H1 (cell line): ENCODE data around the gene WASF1. TPM values are rescaled to one million over a fixed set of nuclear protein-coding genes. Genes with fewer than 3 reads are reported as not detected.

Source experiments
- CTCF ChIA-PET: fragments of 300-600 bp; sonication (Branson Sonifier 250); formaldehyde crosslinking; loops from one replicate; lab custom pipeline; 2021; ENCODE audit not compliant: partially characterized antibody; lab: Charles Lee
- POLR2A ChIA-PET: fragments of 300-600 bp; sonication (Branson Sonifier 250); formaldehyde crosslinking; loops from one replicate; lab custom pipeline; 2021; ENCODE audit warnings: inconsistent platforms; ENCODE audit not compliant: partially characterized antibody; lab: Charles Lee
- DNase-seq, 2 experiments: peaks; one replicate each; pipeline versions ENCODE4 v3.0.0 to v3.0.0-alpha.2; 2010 to 2022; ENCODE audit warnings: low spot score in 2 of 2, low read depth in 1 of 2, mixed read lengths in 1 of 2
- FAIRE-seq: peaks from 2 replicates; lab custom pipeline; 2011; peaks lifted over from hg19 to GRCh38; lab: Jason Lieb, UNC
- H2AFZ ChIP-seq: 2 replicates; pipeline ENCODE4 v1.8.1; 2012; ENCODE audit warnings: low read length, inconsistent platforms
- H2AK5ac ChIP-seq: 2 replicates; pipeline ENCODE4 v1.6.1; 2013; ENCODE audit warnings: low read depth, low read length
- H2BK120ac ChIP-seq: replicated peaks from 2 replicates; pipeline ENCODE3; 2013; ENCODE audit warnings: low read depth, low read length, inconsistent platforms
- H2BK12ac ChIP-seq: 2 replicates; pipeline ENCODE4 v1.6.1; 2013; ENCODE audit warnings: low read depth, low read length
- H2BK15ac ChIP-seq: 2 replicates; pipeline ENCODE4 v1.6.1; 2013; ENCODE audit warnings: low read length
- H2BK20ac ChIP-seq: 2 replicates; pipeline ENCODE4 v1.6.1; 2013; ENCODE audit warnings: low read length
- H2BK5ac ChIP-seq: 2 replicates; pipeline ENCODE4 v1.6.1; 2013; ENCODE audit warnings: low read depth, low read length
- H3K14ac ChIP-seq: 2 replicates; pipeline ENCODE4 v1.6.1; 2013; ENCODE audit warnings: inconsistent platforms; ENCODE audit not compliant: insufficient read length
- H3K18ac ChIP-seq: 2 replicates; pipeline ENCODE4 v1.6.1; 2013; ENCODE audit warnings: low read length; ENCODE audit errors: extremely low read depth
- H3K23ac ChIP-seq: 2 replicates; pipeline ENCODE4 v1.6.1; 2013; ENCODE audit warnings: inconsistent platforms; ENCODE audit not compliant: insufficient read length
- H3K23me2 ChIP-seq: 2 replicates; pipeline ENCODE4 v1.6.1; 2013; ENCODE audit warnings: low read depth, low read length
- H3K27ac ChIP-seq: 2 replicates; pipeline ENCODE4 v1.6.1; 2011; ENCODE audit warnings: low read depth, low read length, inconsistent platforms
- H3K27me3 ChIP-seq, 4 experiments: replicated peaks in 1 of 4; 1 replicate in 1 of 4; 2 replicates in 3 of 4; pipeline versions ENCODE4 v1.6.1 to v1.8.1; 2011 to 2013; ENCODE audit warnings: low read length in 3 of 4, mild to moderate bottlenecking in 3 of 4, inconsistent platforms in 2 of 4, mixed read lengths in 2 of 4, moderate library complexity in 1 of 4; ENCODE audit not compliant: control insufficient read depth in 3 of 4, insufficient read depth in 3 of 4; ENCODE audit errors: extremely low read depth in 1 of 4
- H3K36me3 ChIP-seq, 4 experiments: 2 replicates each; pipeline versions ENCODE4 v1.6.1 to v1.8.1; 2011 to 2013; ENCODE audit warnings: mild to moderate bottlenecking in 4 of 4, low read length in 3 of 4, moderate library complexity in 2 of 4, control low read depth in 1 of 4, inconsistent platforms in 1 of 4; ENCODE audit not compliant: insufficient read depth in 4 of 4, control insufficient read depth in 2 of 4
- H3K4ac ChIP-seq: replicated peaks from 2 replicates; pipeline ENCODE3; 2013; ENCODE audit warnings: low read length, low read depth, mixed read lengths, inconsistent platforms; ENCODE audit not compliant: insufficient read length
- H3K4me1 ChIP-seq, 4 experiments: replicated peaks in 1 of 4; 1 replicate in 1 of 4; 2 replicates in 3 of 4; pipeline versions ENCODE4 v1.6.1 to v1.8.1; 2011 to 2013; ENCODE audit warnings: low read length in 3 of 4, inconsistent platforms in 2 of 4, mixed read lengths in 1 of 4; ENCODE audit not compliant: insufficient read depth in 4 of 4, control insufficient read depth in 3 of 4
- H3K4me2 ChIP-seq, 2 experiments: 2 replicates each; pipeline versions ENCODE4 v1.6.1 to v1.8.1; 2011 to 2013; ENCODE audit warnings: low read depth in 2 of 2, low read length in 2 of 2, control low read depth in 1 of 2, inconsistent platforms in 1 of 2, mild to moderate bottlenecking in 1 of 2; ENCODE audit not compliant: insufficient read depth in 1 of 2
- H3K4me3 ChIP-seq, 4 experiments: fragments of 200-600, 300-600 bp in 1 of 4; sonication (generic), shearing (Covaris generic), sonication (Bioruptor Twin) in 1 of 4; 2 replicates each; pipeline versions ENCODE4 v1.5.1 to v1.8.1; 2011 to 2016; ENCODE audit warnings: low read length in 4 of 4, low read depth in 3 of 4, control low read depth in 2 of 4, inconsistent platforms in 2 of 4, mild to moderate bottlenecking in 2 of 4, mixed read lengths in 1 of 4, moderate library complexity in 1 of 4; ENCODE audit not compliant: insufficient read depth in 2 of 4; ENCODE audit errors: extremely low read depth in 1 of 4
- H3K56ac ChIP-seq: replicated peaks from 2 replicates; pipeline ENCODE3; 2013; ENCODE audit warnings: low read depth, mild to moderate bottlenecking, mixed read lengths, low read length, inconsistent platforms; ENCODE audit not compliant: insufficient read length
- H3K79me1 ChIP-seq: 2 replicates; pipeline ENCODE4 v1.6.1; 2013; ENCODE audit warnings: low read depth, low read length, control low read depth
- H3K79me2 ChIP-seq, 2 experiments: 2 replicates each; pipeline versions ENCODE4 v1.6.1 to v1.8.1; 2012 to 2013; ENCODE audit warnings: low read length in 2 of 2, mild to moderate bottlenecking in 2 of 2, inconsistent platforms in 1 of 2; ENCODE audit not compliant: insufficient read depth in 2 of 2, control insufficient read depth in 1 of 2
- H3K9ac ChIP-seq, 4 experiments: replicated peaks in 1 of 4; 1 replicate in 1 of 4; 2 replicates in 3 of 4; pipeline versions ENCODE4 v1.6.1 to v1.8.1; 2011 to 2013; ENCODE audit warnings: low read depth in 3 of 4, low read length in 3 of 4, control low read depth in 2 of 4, mild to moderate bottlenecking in 2 of 4, moderate library complexity in 2 of 4, inconsistent platforms in 1 of 4; ENCODE audit errors: extremely low read depth in 1 of 4
- H3K9me3 ChIP-seq, 2 experiments: 2 replicates each; pipeline versions ENCODE4 v1.6.1 to v1.8.1; 2012 to 2013; ENCODE audit warnings: mild to moderate bottlenecking in 2 of 2, moderate library complexity in 2 of 2, control low read depth in 1 of 2, inconsistent platforms in 1 of 2, low read depth in 1 of 2, low read length in 1 of 2, mixed read lengths in 1 of 2; ENCODE audit not compliant: insufficient read depth in 2 of 2
- H4K20me1 ChIP-seq, 2 experiments: replicated peaks in 1 of 2; 2 replicates each; pipeline versions ENCODE3 to v1.8.1; 2011 to 2013; ENCODE audit warnings: inconsistent platforms in 2 of 2, low read length in 2 of 2, mild to moderate bottlenecking in 1 of 2; ENCODE audit not compliant: insufficient read depth in 2 of 2, control insufficient read depth in 1 of 2
- H4K5ac ChIP-seq: 2 replicates; pipeline ENCODE4 v1.6.1; 2013; ENCODE audit warnings: low read length, low read depth, mixed read lengths, inconsistent platforms; ENCODE audit not compliant: insufficient read length
- H4K8ac ChIP-seq: 2 replicates; pipeline ENCODE4 v1.8.0; 2013; ENCODE audit warnings: mild to moderate bottlenecking, moderate library complexity, low read length, inconsistent platforms; ENCODE audit not compliant: insufficient read depth; ENCODE audit errors: extremely low read depth
- H4K91ac ChIP-seq: replicated peaks from 2 replicates; pipeline ENCODE3; 2013; ENCODE audit warnings: low read length, mixed read lengths, inconsistent platforms; ENCODE audit not compliant: insufficient read length
- CBX8 ChIP-seq: fragments of 300-800, 300-1000 bp; sonication (generic); IDR thresholded peaks from 2 replicates; pipeline ENCODE4 v1.7.1; 2016; ENCODE audit warnings: low read depth, low read length, borderline replicate concordance
- CHD1 ChIP-seq: IDR thresholded peaks from 2 replicates; pipeline ENCODE4 v1.6.1; 2012; ENCODE audit warnings: low read depth, low read length, improper control_type of control experiment
- CHD2 ChIP-seq: IDR thresholded peaks from 2 replicates; pipeline ENCODE4 v1.6.1; 2012; ENCODE audit warnings: low read length, improper control_type of control experiment
- EZH2 ChIP-seq: fragments of 200-600 bp; sonication (generic); IDR thresholded peaks from 2 replicates; pipeline ENCODE4 v1.7.1; 2012; ENCODE audit warnings: low read depth, mild to moderate bottlenecking, moderate library complexity, low read length, inconsistent platforms; ENCODE audit not compliant: severe bottlenecking
- GABPA ChIP-seq: IDR thresholded peaks from 2 replicates; pipeline ENCODE4 v1.6.1; 2011; ENCODE audit warnings: mild to moderate bottlenecking, low read length, moderate library complexity, borderline replicate concordance; ENCODE audit not compliant: insufficient read depth
- KDM5A ChIP-seq: fragments of 200-600 bp; IDR thresholded peaks from 2 replicates; pipeline ENCODE4 v1.7.1; 2012; ENCODE audit warnings: mild to moderate bottlenecking, low read length, inconsistent platforms, mixed read lengths
- POLR2A ChIP-seq, 2 experiments: IDR thresholded peaks; 1 replicate in 1 of 2; 2 replicates in 1 of 2; pipeline ENCODE4 v1.6.1; 2011; ENCODE audit warnings: low read depth in 2 of 2, low read length in 2 of 2, mild to moderate bottlenecking in 2 of 2; ENCODE audit errors: control extremely low read depth in 1 of 2
- SAP30 ChIP-seq: fragments of 300-600 bp; sonication (generic); IDR thresholded peaks from 2 replicates; pipeline ENCODE4 v1.7.1; 2012; ENCODE audit warnings: low read length, moderate library complexity, mild to moderate bottlenecking, inconsistent platforms; ENCODE audit not compliant: insufficient read depth, insufficient replicate concordance
- SUZ12 ChIP-seq: fragments of 200-600 bp; sonication (generic); IDR thresholded peaks from 2 replicates; pipeline ENCODE4 v1.6.1; 2012; ENCODE audit warnings: mild to moderate bottlenecking, inconsistent platforms, low read length, moderate library complexity, mixed read lengths
- TAF1 ChIP-seq: IDR thresholded peaks from 2 replicates; pipeline ENCODE4 v1.6.1; 2011; ENCODE audit warnings: mild to moderate bottlenecking, low read depth, low read length
- WGBS, 2 experiments: shearing (Covaris generic) in 1 of 2; methylation state at CpG; one replicate each; pipeline versions ENCODE4 v1.1.6 to v1.1.7; 2013 to 2015; ENCODE audit warnings: low lambda C conversion rate in 2 of 2, mixed read lengths in 2 of 2, inconsistent platforms in 1 of 2, low coverage in 1 of 2, missing lambda C conversion rate in 1 of 2; ENCODE audit not compliant: insufficient replicate concordance in 2 of 2, insufficient coverage in 1 of 2, insufficient read length in 1 of 2; ENCODE audit errors: extremely low coverage in 1 of 2, missing lambda C conversion rate in 1 of 2; 5-methylcytosine and 5-hydroxymethylcytosine counted together
- polyA plus RNA-seq, 7 experiments: library from polyadenylated mRNA; depleted of rRNA in 3 of 7; stranded (reverse) in 5 of 7; unstranded in 2 of 7; fragments of >200 nt in 5 of 7; fragments of 200-250 nt in 2 of 7; gene quantifications; 1 replicate in 5 of 7; 2 replicates in 1 of 7; 4 replicates in 1 of 7; pipeline versions ENCODE4 v1.2.1 to v1.2.3, GENCODE V29; 2011 to 2013; ENCODE audit warnings: missing spikeins in 2 of 7, mixed read lengths in 2 of 7
- total RNA-seq: library from RNA; stranded (reverse); fragmentation: NEBNext Ultra II Directional; extraction: Animal tissue kit (Norgen Biotek cat#: 25700); gene quantifications from 2 replicates; pipeline ENCODE4 v1.2.1, GENCODE V29; 2021
- TF ChIP-seq, protein P1 (sequence below): IDR thresholded peaks from 2 replicates; pipeline ENCODE4 v1.6.1; 2011; ENCODE audit warnings: low read depth, mild to moderate bottlenecking, low read length; ENCODE audit not compliant: insufficient read depth

Gene WASF1
- total and polyA plus RNA-seq, 2 of the 8 experiments (the other 6 are each of a cell fraction or from before 2014, with no cell fraction given) = 37.6 to 39.9 TPM

DNA sequence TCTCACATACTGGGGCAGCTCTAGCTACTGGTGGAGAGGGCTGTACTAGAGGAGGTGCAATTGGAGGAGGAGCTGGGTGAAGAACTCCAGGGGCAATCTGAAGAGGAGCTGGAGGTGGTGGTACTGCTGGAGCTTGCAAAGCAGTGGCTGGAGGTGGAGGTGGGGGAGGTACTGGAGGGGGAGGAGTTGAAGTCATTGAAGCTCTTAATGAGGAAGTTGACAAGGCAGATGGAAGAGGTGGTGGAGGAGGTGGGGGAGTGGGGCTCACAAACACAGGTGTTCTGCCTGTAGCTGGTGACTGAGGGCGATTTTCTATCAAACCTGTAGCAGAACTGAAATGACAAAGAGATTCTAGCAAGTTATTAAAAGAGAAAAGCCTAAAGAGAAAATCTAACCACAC is 77.6 kb downstream of the WASF1 start:
- H3K36me3 ChIP-seq = peaks cover 0 to 31% (median 4%) of the 10 kb centered on the region in 4 experiments; a peak in 4 of 8 replicates
- no peak overlapping the region for H3K4me3 ChIP-seq
- no peak overlapping the region for H3K4me2 ChIP-seq
- H4K5ac ChIP-seq = no peak overlapping the region
- H3K9me3 ChIP-seq = no peaks in the 10 kb centered on the region
- no peak overlapping the region for H3K56ac ChIP-seq
- FAIRE-seq (no peak), DNase-seq (no peak)
- ChIA-PET POLR2A (no interaction called here), CTCF (interaction anchor here (1.1 kb wide), 1 partner anchor 27 kb away, joined by 3 read pairs; no protein-coding TSS in a partner anchor)
- H3K9ac ChIP-seq = no peak overlapping the region
- no peak overlapping the region for H2BK120ac ChIP-seq
- no peak overlapping the region for H2BK15ac ChIP-seq
- no peak for TF ChIP-seq SAP30
- TF ChIP-seq POLR2A (IDR thresholded peaks at IDR 0.05; ENCODE audit: control extremely low read depth in 1 of 2, low read depth in 2 of 2, low read length in 2 of 2) = no peak
- no peak for TF ChIP-seq CHD2
- TF ChIP-seq TAF1 = no peak
- no peak for TF ChIP-seq SUZ12
- TF ChIP-seq CHD1 = no peak
- TF ChIP-seq GABPA = no peak
- TF ChIP-seq KDM5A = no peak
- TF ChIP-seq CBX8 = no peak
- no peak for TF ChIP-seq EZH2
- TF ChIP-seq, protein P1, sequence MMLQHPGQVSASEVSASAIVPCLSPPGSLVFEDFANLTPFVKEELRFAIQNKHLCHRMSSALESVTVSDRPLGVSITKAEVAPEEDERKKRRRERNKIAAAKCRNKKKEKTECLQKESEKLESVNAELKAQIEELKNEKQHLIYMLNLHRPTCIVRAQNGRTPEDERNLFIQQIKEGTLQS = no peak
- H3K4ac ChIP-seq = no peak overlapping the region
- no peak overlapping the region for H4K91ac ChIP-seq
- H4K8ac ChIP-seq = no peak overlapping the region; the same call in 1 of the 2 replicates
- H3K23ac ChIP-seq = no peak overlapping the region
- no peaks in the 10 kb centered on the region for H3K23me2 ChIP-seq
- H3K18ac ChIP-seq = no peak overlapping the region
- H2BK20ac ChIP-seq = no peak overlapping the region
- no peak overlapping the region for H2AK5ac ChIP-seq
- H3K79me1 ChIP-seq = no peaks in the 10 kb centered on the region
- no peaks in the 10 kb centered on the region for H3K79me2 ChIP-seq
- peaks cover 0 to 3% (median 0%) of the 10 kb centered on the region in 4 experiments; a peak in 1 of 7 replicates for H3K4me1 ChIP-seq
- WGBS, 2 experiments = 100% methylated on average over 1 of the region's 1 CpG; no CpG with 5 or more reads in 1 of the 2 experiments
- H2BK12ac ChIP-seq = no peak overlapping the region
- no peak overlapping the region for H2AFZ ChIP-seq
- H3K14ac ChIP-seq = no peak overlapping the region
- no peaks in the 10 kb centered on the region for H4K20me1 ChIP-seq
- no peaks in the 10 kb centered on the region for H3K27me3 ChIP-seq
- no peak overlapping the region for H2BK5ac ChIP-seq
- no peak overlapping the region for H3K27ac ChIP-seq
